Transverse colon (tissue), 4 donors: ENCODE data around the gene RACGAP1. TPM values are rescaled to one million over a fixed set of nuclear protein-coding genes. Genes with fewer than 3 reads are reported as not detected.

Source experiments
- DNase-seq: peaks from one replicate; pipeline ENCODE4 v3.0.0-alpha.2; 2019
- H3K27ac ChIP-seq, 4 donors: fragments of 200-600 bp; sonication (generic); 2 replicates each; pipeline ENCODE4 v1.5.1; 2016 to 2018; ENCODE audit warnings: inconsistent platforms in 4 of 4
- H3K27me3 ChIP-seq: fragments of 200-600 bp; sonication (generic); 2 replicates; pipeline ENCODE4 v1.5.1; 2017; ENCODE audit warnings: inconsistent platforms
- H3K36me3 ChIP-seq, 4 donors: fragments of 200-600 bp; sonication (generic); 2 replicates each; pipeline ENCODE4 v1.5.1; 2017 to 2019; ENCODE audit warnings: inconsistent platforms in 4 of 4
- H3K4me1 ChIP-seq, 4 donors: fragments of 200-600 bp; sonication (generic); 2 replicates each; pipeline ENCODE4 v1.5.1; 2017 to 2020; ENCODE audit warnings: inconsistent platforms in 4 of 4
- H3K4me3 ChIP-seq, 4 donors: fragments of 200-600 bp; sonication (generic); 1 replicate in 1 of 4; 2 replicates in 3 of 4; pipeline versions ENCODE4 v1.5.1 to v1.6.1; 2017 to 2019; ENCODE audit warnings: inconsistent platforms in 4 of 4
- H3K9me3 ChIP-seq, 2 donors: fragments of 200-600 bp; sonication (generic); 2 replicates each; pipeline ENCODE4 v1.5.1; 2017 to 2019; ENCODE audit warnings: inconsistent platforms in 2 of 2
- CTCF ChIP-seq, 5 experiments: fragments of 200-600 bp in 3 of 5; fragments of 450-650 bp in 2 of 5; sonication (generic) in 3 of 5; IDR thresholded peaks; 1 replicate in 2 of 5; 2 replicates in 3 of 5; pipeline ENCODE4 v1.5.1; 2016 to 2017; ENCODE audit warnings: antibody characterized with exemption in 5 of 5, inconsistent platforms in 3 of 5, mild to moderate bottlenecking in 2 of 5, moderate library complexity in 1 of 5
- EP300 ChIP-seq: sonication (generic); formaldehyde crosslinking; IDR thresholded peaks from one replicate; pipeline ENCODE4 v1.6.1; 2017; ENCODE audit warnings: antibody characterized with exemption, low read depth
- POLR2A ChIP-seq: fragments of 450-650 bp; IDR thresholded peaks from one replicate; pipeline ENCODE4 v1.6.1; 2016; ENCODE audit warnings: antibody characterized with exemption, mild to moderate bottlenecking, moderate library complexity
- POLR2AphosphoS5 ChIP-seq, 3 donors: sonication (generic); formaldehyde crosslinking; IDR thresholded peaks; one replicate each; pipeline ENCODE4 v1.6.1; 2016; ENCODE audit warnings: antibody characterized with exemption in 3 of 3
- WGBS, 2 donors: methylation state at CpG; one replicate each; pipeline ENCODE4 v1.1.5; 2018; ENCODE audit warnings: low coverage in 1 of 2; 5-methylcytosine and 5-hydroxymethylcytosine counted together
- in situ Hi-C, 4 donors: fragments of 200-750 bp; cut with MboI; loops; one replicate each; pipeline versions ENCODE4 v1.15.0 to v1.15.1; 2017; ENCODE audit warnings: low sequenced_read_pairs in 3 of 4, low pct_ligation_motif_present in 1 of 4, low pct_unique_long_range_greater_than_20kb in 1 of 4
- intact Hi-C: fragments of 100-400 bp; cut with DNase I; formaldehyde crosslinking; loops from one replicate; pipeline ENCODE4 v1.15.1; 2023; ENCODE audit warnings: low total_unique reads
- total RNA-seq, 4 donors: library from RNA; depleted of rRNA; stranded (reverse); fragments of >200 nt; gene quantifications; one replicate each; pipeline ENCODE4 v1.1.0, GENCODE V29; 2016

RACGAP1 gene
- total RNA-seq, 4 donors from 2014 or later: 5.0 to 13.4 (median 9.3) TPM

- no peak for TF ChIP-seq CTCF (IDR thresholded peaks at IDR 0.05)
- TF ChIP-seq POLR2AphosphoS5 (IDR thresholded peaks at IDR 0.05): no peak
- TF ChIP-seq EP300: no peak
- TF ChIP-seq POLR2A: no peak
- H3K9me3 ChIP-seq: no peaks in the 10 kb centered on the region
- H3K27me3 ChIP-seq: no peaks in the 10 kb centered on the region
- peaks cover 0 to 33% (median 9%) of the 10 kb centered on the region in 4 donors for H3K4me1 ChIP-seq
- DNase-seq: no peak
- H3K36me3 ChIP-seq: no peaks in the 10 kb centered on the region
- H3K4me3 ChIP-seq: no peak overlapping the region
- in situ Hi-C loops: no loop called here
- 0 to 19% methylated on average over 1 to 8 of the region's 8 CpGs for WGBS, 2 donors
- intact Hi-C loops: no loop called here
- peak overlapping the region; percentile 6 to 29 (median 18) for H3K27ac ChIP-seq
These were observed 41.4 kb downstream of the RACGAP1 start for GRCh38 chr12:49983892-49984291.

GRCh38 chr12:49982246-49983087 is 42.8 kb downstream of the RACGAP1 start:
- 80 to 84% methylated on average over 1 to 7 of the region's 7 CpGs for WGBS, 2 donors
- H3K36me3 ChIP-seq: no peaks in the 10 kb centered on the region
- H3K4me1 ChIP-seq: peaks cover 0 to 27% (median 9%) of the 10 kb centered on the region in 4 donors
- no peak overlapping the region for H3K4me3 ChIP-seq
- in situ Hi-C loops (no loop called here), intact Hi-C loops (no loop called here)
- TF ChIP-seq POLR2AphosphoS5 (IDR thresholded peaks at IDR 0.05) (no peak), EP300 (no peak), POLR2A (no peak), CTCF (IDR thresholded peaks at IDR 0.05) (no peak)
- no peaks in the 10 kb centered on the region for H3K27me3 ChIP-seq
- DNase-seq: no peak
- H3K27ac ChIP-seq: peak overlapping the region in 2 of 4 donors; percentile 26 to 58
- H3K9me3 ChIP-seq: no peaks in the 10 kb centered on the region

DNA sequence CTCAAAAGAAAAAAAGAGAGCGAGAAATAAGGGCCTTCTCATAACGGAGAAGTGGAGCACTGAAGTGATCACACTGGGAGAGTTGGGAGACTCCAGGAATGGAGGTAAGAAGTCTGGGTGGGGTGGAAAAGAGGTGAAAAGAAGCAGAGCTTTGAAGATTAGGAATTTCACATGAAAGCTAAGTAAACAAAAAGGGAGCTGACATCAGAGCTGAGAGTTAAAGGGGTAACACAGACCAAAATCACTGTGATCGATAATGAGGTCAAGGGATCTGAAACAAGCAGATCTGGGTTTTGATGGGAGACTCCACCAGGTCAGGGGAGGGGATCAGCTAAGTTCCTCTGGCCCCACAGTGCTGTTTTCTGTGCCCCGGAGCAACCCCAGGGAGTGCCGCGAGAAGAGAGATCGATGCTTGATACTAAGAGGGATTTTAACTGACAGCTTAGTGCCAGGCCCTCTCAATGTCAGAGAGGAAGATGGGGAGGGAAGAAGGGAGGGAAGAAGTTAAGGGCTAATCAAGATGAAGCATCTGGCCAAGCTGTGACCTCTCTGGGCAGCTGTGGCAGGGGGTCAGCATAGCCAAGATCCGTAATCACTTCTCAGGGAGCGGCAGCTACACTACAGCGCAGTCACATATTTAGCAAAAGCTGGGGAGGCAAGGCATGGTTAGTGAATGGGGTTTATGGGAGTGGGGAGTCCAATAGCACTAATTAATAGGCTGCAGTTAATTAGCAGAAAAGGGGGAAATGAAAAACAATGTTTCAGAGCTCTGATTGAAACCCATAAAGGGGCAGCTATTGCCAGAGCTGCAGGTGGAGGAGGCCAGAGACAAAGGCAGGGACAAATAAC is 44.6 kb downstream of the RACGAP1 start:
- in situ Hi-C loops: no loop called here

More for the DNA sequence above, 44.6 kb downstream of the RACGAP1 start:
- Histone ChIP-seq H3K27ac (no peak overlapping the region), H3K9me3 (no peaks in the 10 kb centered on the region), H3K4me1 (peaks cover 0 to 21% (median 9%) of the 10 kb centered on the region in 4 donors), H3K4me3 (no peak overlapping the region), H3K36me3 (no peaks in the 10 kb centered on the region), H3K27me3 (no peaks in the 10 kb centered on the region)
- intact Hi-C loops: no loop called here
- WGBS, 2 donors: 94% methylated on average over 3 to 10 of the region's 10 CpGs
- DNase-seq: no peak
- TF ChIP-seq POLR2A (no peak), EP300 (no peak), POLR2AphosphoS5 (IDR thresholded peaks at IDR 0.05) (no peak), CTCF (IDR thresholded peaks at IDR 0.05) (no peak)
